WTC11 (cell line): Measurements from ENCODE around the gene TMC7. TPM values are rescaled to one million over a fixed set of nuclear protein-coding genes. Genes with fewer than 3 reads are reported as not detected.

Experiments used
- ATAC-seq: fragments of 200-7000 bp; cut with Tn5 transposase; 2 replicates; pipeline ENCODE4 v1.10.0; 2021; ENCODE audit warnings: mild to moderate bottlenecking, moderate library complexity
- CTCF ChIA-PET: fragments of 300-600 bp; sonication (Branson Sonifier 250); formaldehyde crosslinking; loops from one replicate; lab custom pipeline; 2021; ENCODE audit warnings: antibody characterized with exemption; lab: Charles Lee
- POLR2A ChIA-PET: fragments of 350-600 bp; sonication (Branson Sonifier 250); formaldehyde crosslinking; loops from one replicate; lab custom pipeline; 2021; ENCODE audit warnings: antibody characterized with exemption; lab: Charles Lee
- DNase-seq: peaks from one replicate; pipeline ENCODE4 v3.0.0; 2021; ENCODE audit warnings: low spot score
- H3K27ac Mint-ChIP-seq: 2 replicates; pipeline ENCODE4 v1.8.0; 2021; ENCODE audit warnings: mixed read lengths
- H3K27me3 Mint-ChIP-seq: 2 replicates; pipeline ENCODE4 v1.8.0; 2021; ENCODE audit warnings: low read depth, mild to moderate bottlenecking, moderate library complexity, mixed read lengths
- H3K36me3 Mint-ChIP-seq: 2 replicates; pipeline ENCODE4 v1.8.0; 2021; ENCODE audit warnings: mixed read lengths
- H3K4me1 Mint-ChIP-seq: 2 replicates; pipeline ENCODE4 v1.8.0; 2022; ENCODE audit warnings: mixed read lengths
- H3K4me3 Mint-ChIP-seq: 2 replicates; pipeline ENCODE4 v1.8.0; 2021; ENCODE audit warnings: mild to moderate bottlenecking, moderate library complexity, mixed read lengths
- H3K9me3 Mint-ChIP-seq: 2 replicates; pipeline ENCODE4 v1.8.0; 2021; ENCODE audit warnings: mixed read lengths
- CREB1 ChIP-seq: sonication (generic); formaldehyde crosslinking; IDR thresholded peaks from 2 replicates; pipeline ENCODE4 v1.8.0; 2023; ENCODE audit warnings: mild to moderate bottlenecking, missing genetic modification reagents
- E2F5 ChIP-seq: sonication (generic); formaldehyde crosslinking; IDR thresholded peaks from 2 replicates; pipeline ENCODE4 v1.8.1; 2022; ENCODE audit warnings: mild to moderate bottlenecking, moderate library complexity, missing genetic modification reagents
- EMX1 ChIP-seq: fragments of 250-450 bp; sonication (Bioruptor Pico); IDR thresholded peaks from 2 replicates; pipeline ENCODE4 v1.8.0; 2021; ENCODE audit warnings: mild to moderate bottlenecking
- ERG ChIP-seq: fragments of 250-450 bp; sonication (Bioruptor Pico); IDR thresholded peaks from 2 replicates; pipeline ENCODE4 v1.8.0; 2021; ENCODE audit warnings: mild to moderate bottlenecking
- HMGA2 ChIP-seq: fragments of 250-450 bp; sonication (Bioruptor Pico); IDR thresholded peaks from 2 replicates; pipeline ENCODE4 v1.4.0; 2021; ENCODE audit warnings: mild to moderate bottlenecking, moderate library complexity
- IRF1 ChIP-seq: sonication (generic); formaldehyde crosslinking; IDR thresholded peaks from 2 replicates; pipeline ENCODE4 v1.8.0; 2023; ENCODE audit warnings: missing genetic modification reagents
- MXD4 ChIP-seq: fragments of 250-450 bp; sonication (Bioruptor Pico); IDR thresholded peaks from 2 replicates; pipeline ENCODE4 v1.8.0; 2021; ENCODE audit warnings: mild to moderate bottlenecking, moderate library complexity, borderline replicate concordance
- NFATC4 ChIP-seq: fragments of 250-450 bp; sonication (Bioruptor Pico); IDR thresholded peaks from 2 replicates; pipeline ENCODE4 v1.9.0; 2021; ENCODE audit warnings: mild to moderate bottlenecking
- NR2C2 ChIP-seq: sonication (generic); formaldehyde crosslinking; IDR thresholded peaks from 2 replicates; pipeline ENCODE4 v1.8.0; 2022; ENCODE audit warnings: mild to moderate bottlenecking, missing genetic modification reagents
- USF2 ChIP-seq: sonication (generic); formaldehyde crosslinking; IDR thresholded peaks from 2 replicates; pipeline ENCODE4 v1.8.1; 2023; ENCODE audit warnings: mild to moderate bottlenecking, missing genetic modification reagents, moderate library complexity
- ZNF121 ChIP-seq: sonication (generic); formaldehyde crosslinking; IDR thresholded peaks from 2 replicates; pipeline ENCODE4 v1.8.0; 2023; ENCODE audit warnings: missing genetic modification reagents
- ZNF219 ChIP-seq: sonication (generic); formaldehyde crosslinking; IDR thresholded peaks from 2 replicates; pipeline ENCODE4 v1.8.0; 2023; ENCODE audit warnings: missing genetic modification reagents, mild to moderate bottlenecking, borderline replicate concordance
- ZNF281 ChIP-seq: sonication (generic); formaldehyde crosslinking; IDR thresholded peaks from 2 replicates; pipeline ENCODE4 v1.8.0; 2023; ENCODE audit warnings: mild to moderate bottlenecking, missing genetic modification reagents
- ZNF317 ChIP-seq: sonication (generic); formaldehyde crosslinking; IDR thresholded peaks from 2 replicates; pipeline ENCODE4 v1.8.1; 2023; ENCODE audit warnings: low read depth, mild to moderate bottlenecking, moderate library complexity, missing genetic modification reagents, borderline replicate concordance
- ZNF512 ChIP-seq: sonication (generic); formaldehyde crosslinking; IDR thresholded peaks from 2 replicates; pipeline ENCODE4 v1.8.1; 2022; ENCODE audit warnings: missing genetic modification reagents, borderline replicate concordance
- ZNF532 ChIP-seq: fragments of 250-450 bp; sonication (Bioruptor Pico); IDR thresholded peaks from 2 replicates; pipeline ENCODE4 v1.9.0; 2021; ENCODE audit warnings: mild to moderate bottlenecking, borderline replicate concordance
- total RNA-seq: library from RNA; stranded (reverse); gene quantifications from 3 replicates; pipeline ENCODE4 v1.2.3, GENCODE V29; 2021

Gene TMC7
- total RNA-seq, 1 experiment from 2014 or later: 2.5 TPM

GRCh38 chr16:19011169-19011731 is 27.5 kb downstream of the TMC7 start:
- ChIA-PET CTCF (interaction anchor here (2.3 kb wide), 1 partner anchor 28 kb away, joined by 7 read pairs; the partner anchor contains the start of gene TMC7), POLR2A (no interaction called here)
- no peak overlapping the region for H3K4me3 Mint-ChIP-seq
- H3K27ac Mint-ChIP-seq: no peak overlapping the region
- ATAC-seq: no peak
- no peaks in the 10 kb centered on the region; the same call in 1 of the 2 replicates for H3K27me3 Mint-ChIP-seq
- H3K36me3 Mint-ChIP-seq: peaks cover 16% of the 10 kb centered on the region
- no peak for TF ChIP-seq ZNF532 (CRISPR knock-in tag)
- no peak for TF ChIP-seq ZNF512 (CRISPR knock-in tag)
- peak; percentile 72; the same call in 1 of the 2 replicates for TF ChIP-seq HMGA2 (CRISPR knock-in tag)
- TF ChIP-seq ZNF281 (CRISPR knock-in tag): no peak
- no peak for TF ChIP-seq ZNF219 (CRISPR knock-in tag)
- no peak for TF ChIP-seq EMX1 (CRISPR knock-in tag)
- no peak for TF ChIP-seq ERG (CRISPR knock-in tag)
- no peak for TF ChIP-seq NFATC4
- TF ChIP-seq IRF1: no peak
- TF ChIP-seq CREB1: no peak
- no peak for TF ChIP-seq ZNF317 (CRISPR knock-in tag)
- no peak for TF ChIP-seq MXD4
- no peak for TF ChIP-seq NR2C2 (CRISPR knock-in tag)
- 0 out of 2 replicates have a peak, but pooled peaks have one; percentile 4 for TF ChIP-seq ZNF121 (CRISPR knock-in tag)
- no peak for TF ChIP-seq E2F5 (CRISPR knock-in tag)
- no peak for TF ChIP-seq USF2
- peaks cover 12% of the 10 kb centered on the region for H3K9me3 Mint-ChIP-seq
- DNase-seq: no peak
- no peaks in the 10 kb centered on the region; the same call in 1 of the 2 replicates for H3K4me1 Mint-ChIP-seq
